Thymus (tissue), 11 donors: ENCODE measurements around the gene MINDY4B. TPM values are rescaled to one million over a fixed set of nuclear protein-coding genes. Genes with fewer than 3 reads are reported as not detected.

Source experiments
- DNase-seq, 9 donors: peaks; one replicate each; pipeline ENCODE4 v3.0.0-alpha.2; 2013; ENCODE audit warnings: low spot score in 9 of 9, low read depth in 6 of 9, missing footprints in 1 of 9
- H3K27ac ChIP-seq, 2 donors: one replicate each; pipeline ENCODE4 v1.5.1; 2013; ENCODE audit warnings: control low read depth in 1 of 2, low read depth in 1 of 2, low read length in 1 of 2, mild to moderate bottlenecking in 1 of 2, moderate library complexity in 1 of 2
- H3K27me3 ChIP-seq, 2 donors: one replicate each; pipeline ENCODE4 v1.5.1; 2013; ENCODE audit warnings: low read length in 1 of 2; ENCODE audit not compliant: control insufficient read depth in 2 of 2, insufficient read depth in 1 of 2
- H3K36me3 ChIP-seq, 2 donors: one replicate each; pipeline ENCODE4 v1.5.1; 2013; ENCODE audit warnings: low read length in 1 of 2, mild to moderate bottlenecking in 1 of 2, moderate library complexity in 1 of 2; ENCODE audit not compliant: control insufficient read depth in 2 of 2, insufficient read depth in 2 of 2
- H3K4me1 ChIP-seq, 2 donors: one replicate each; pipeline ENCODE4 v1.5.1; 2013; ENCODE audit warnings: low read length in 2 of 2; ENCODE audit not compliant: control insufficient read depth in 2 of 2, insufficient read depth in 2 of 2
- H3K4me3 ChIP-seq, 2 donors: one replicate each; pipeline ENCODE4 v1.5.1; 2013; ENCODE audit warnings: low read length in 2 of 2, control low read depth in 1 of 2, mild to moderate bottlenecking in 1 of 2
- H3K9me3 ChIP-seq, 2 donors: one replicate each; pipeline ENCODE4 v1.5.1; 2013; ENCODE audit warnings: low read length in 1 of 2, mild to moderate bottlenecking in 1 of 2; ENCODE audit not compliant: control insufficient read depth in 2 of 2, insufficient read depth in 1 of 2
- WGBS: extraction: QIAGEN DNeasy Blood & Tissue Kit; methylation state at CpG from one replicate; pipeline ENCODE4 v1.1.7; 2013; 5-methylcytosine and 5-hydroxymethylcytosine counted together
- polyA plus RNA-seq: library from polyadenylated mRNA; stranded (reverse); fragments of 200-250 nt; gene quantifications from one replicate; pipeline ENCODE4 v1.2.3, GENCODE V29; 2013
- total RNA-seq: library from RNA; stranded (reverse); fragments of 120-200 nt; gene quantifications from one replicate; pipeline ENCODE4 v1.2.4, GENCODE V29; 2013
- donor health status: healthy.

The MINDY4B gene
- total and polyA plus RNA-seq, 2 donors = 0.19 TPM; not detected in 1

GRCh38 chr3:150889106-150889505, 16.1 kb downstream of the MINDY4B start:
- no peaks in the 10 kb centered on the region for H3K27me3 ChIP-seq
- H3K9me3 ChIP-seq = no peaks in the 10 kb centered on the region
- H3K4me3 ChIP-seq = no peak overlapping the region
- no peak for DNase-seq
- no peaks in the 10 kb centered on the region for H3K4me1 ChIP-seq
- no peaks in the 10 kb centered on the region for H3K36me3 ChIP-seq
- no peak overlapping the region for H3K27ac ChIP-seq
- 84% methylated on average over 6 of the region's 6 CpGs for WGBS

GRCh38 chr3:150887031-150887430, 18.2 kb downstream of the MINDY4B start:
- no peaks in the 10 kb centered on the region for H3K36me3 ChIP-seq
- no peaks in the 10 kb centered on the region for H3K9me3 ChIP-seq
- no peaks in the 10 kb centered on the region for H3K4me1 ChIP-seq
- WGBS = 97% methylated on average over 2 of the region's 2 CpGs
- no peak for DNase-seq
- no peak overlapping the region for H3K27ac ChIP-seq
- H3K4me3 ChIP-seq = no peak overlapping the region
- no peaks in the 10 kb centered on the region for H3K27me3 ChIP-seq

DNA sequence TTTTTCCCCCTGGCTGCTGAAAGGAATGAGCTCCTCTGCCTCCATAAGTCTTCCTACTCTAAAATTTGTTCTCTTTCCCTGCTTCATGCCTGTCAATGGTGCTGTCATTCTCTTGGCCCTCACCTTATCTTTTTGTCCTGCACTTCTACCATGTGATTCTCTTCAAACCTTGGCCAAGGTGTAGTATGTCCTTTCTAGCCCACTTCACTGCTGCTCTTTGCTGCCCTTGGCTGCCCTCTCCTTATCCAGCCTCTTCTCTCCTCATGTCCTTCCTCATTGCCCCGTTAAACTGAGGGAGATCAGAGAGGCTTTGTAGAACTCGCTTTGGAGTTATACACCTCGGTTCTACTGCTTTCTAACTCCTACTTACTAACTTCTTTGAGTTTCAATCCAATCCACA, 19.7 kb downstream of the MINDY4B start:
- WGBS = 83% methylated on average over 3 of the region's 3 CpGs

DNA sequence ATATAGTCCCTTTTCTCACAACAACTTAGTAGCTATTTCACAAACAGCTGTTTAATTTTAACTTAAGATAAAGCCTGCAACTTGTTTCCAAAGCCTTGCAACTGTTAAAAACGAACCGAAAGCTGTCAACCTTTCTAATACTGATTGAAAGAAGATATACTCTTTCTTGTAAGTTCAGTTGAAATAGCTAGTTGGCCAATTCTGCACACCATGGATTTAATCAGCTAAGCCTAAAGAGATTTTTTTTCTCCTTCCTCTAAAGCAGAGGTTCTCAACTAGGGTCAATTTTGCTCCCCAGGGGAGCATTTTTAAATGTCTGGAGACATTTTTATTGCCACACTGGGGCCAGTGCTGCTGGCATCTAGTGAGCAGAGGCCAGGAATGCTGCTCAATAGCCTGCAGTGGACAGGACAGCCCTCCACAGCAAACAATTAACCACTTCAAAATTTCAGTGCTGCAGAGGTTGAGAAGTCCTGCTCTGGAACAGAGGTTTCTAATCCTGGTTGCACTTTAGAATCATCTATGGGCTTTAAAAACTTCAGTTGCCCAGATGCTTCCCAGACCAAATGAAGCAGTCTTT, 26.2 kb downstream of the MINDY4B start:
- Histone ChIP-seq H3K4me3 (no peak overlapping the region), H3K9me3 (no peaks in the 10 kb centered on the region), H3K4me1 (no peaks in the 10 kb centered on the region), H3K27ac (no peak overlapping the region), H3K27me3 (no peaks in the 10 kb centered on the region), H3K36me3 (no peaks in the 10 kb centered on the region)
- no peak for DNase-seq
- 89% methylated on average over 2 of the region's 2 CpGs for WGBS

More for the DNA sequence above, 19.7 kb downstream of the MINDY4B start:
- Histone ChIP-seq H3K9me3 (no peaks in the 10 kb centered on the region), H3K36me3 (no peaks in the 10 kb centered on the region), H3K4me1 (no peaks in the 10 kb centered on the region), H3K27me3 (no peaks in the 10 kb centered on the region), H3K4me3 (no peak overlapping the region), H3K27ac (no peak overlapping the region)
- DNase-seq = no peak

GRCh38 chr3:150878290-150878689, 26.9 kb downstream of the MINDY4B start:
- H3K4me3 ChIP-seq = no peak overlapping the region
- DNase-seq = no peak
- no peaks in the 10 kb centered on the region for H3K4me1 ChIP-seq
- 99% methylated on average over 1 of the region's 1 CpG for WGBS
- no peaks in the 10 kb centered on the region for H3K27me3 ChIP-seq
- no peaks in the 10 kb centered on the region for H3K9me3 ChIP-seq
- no peak overlapping the region for H3K27ac ChIP-seq
- H3K36me3 ChIP-seq = no peaks in the 10 kb centered on the region

DNA sequence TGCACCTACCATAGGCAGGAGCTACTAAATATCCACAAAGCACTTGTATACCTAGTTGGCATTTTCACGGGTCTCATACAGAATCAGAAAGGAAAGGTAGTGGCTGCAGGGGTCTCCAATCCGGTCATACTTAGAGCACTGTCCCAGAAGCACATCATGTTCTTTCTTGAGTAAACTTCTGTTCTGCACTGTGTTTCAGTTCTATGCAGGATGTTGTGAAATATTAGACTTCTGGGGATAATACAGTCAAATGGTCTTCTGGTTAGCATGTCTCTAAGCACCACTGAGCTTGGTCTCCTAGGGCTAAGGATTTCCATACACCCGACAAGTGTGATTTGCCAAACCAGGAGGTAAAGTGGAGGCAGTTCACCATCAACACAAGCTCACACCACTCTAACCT, 27.9 kb downstream of the MINDY4B start:
- Histone ChIP-seq H3K4me3 (no peak overlapping the region), H3K9me3 (no peaks in the 10 kb centered on the region), H3K27me3 (no peaks in the 10 kb centered on the region), H3K27ac (no peak overlapping the region), H3K36me3 (no peaks in the 10 kb centered on the region), H3K4me1 (no peaks in the 10 kb centered on the region)
- 93% methylated on average over 3 of the region's 3 CpGs for WGBS
- DNase-seq = no peak

- no peaks in the 10 kb centered on the region for H3K9me3 ChIP-seq
- WGBS = 96% methylated on average over 6 of the region's 6 CpGs
- DNase-seq = no peak
- H3K4me3 ChIP-seq = no peak overlapping the region
- H3K27me3 ChIP-seq = no peaks in the 10 kb centered on the region
- no peak overlapping the region for H3K27ac ChIP-seq
- no peaks in the 10 kb centered on the region for H3K36me3 ChIP-seq
- no peaks in the 10 kb centered on the region for H3K4me1 ChIP-seq
These were observed 28.5 kb downstream of the MINDY4B start for GRCh38 chr3:150876611-150877265.

DNA sequence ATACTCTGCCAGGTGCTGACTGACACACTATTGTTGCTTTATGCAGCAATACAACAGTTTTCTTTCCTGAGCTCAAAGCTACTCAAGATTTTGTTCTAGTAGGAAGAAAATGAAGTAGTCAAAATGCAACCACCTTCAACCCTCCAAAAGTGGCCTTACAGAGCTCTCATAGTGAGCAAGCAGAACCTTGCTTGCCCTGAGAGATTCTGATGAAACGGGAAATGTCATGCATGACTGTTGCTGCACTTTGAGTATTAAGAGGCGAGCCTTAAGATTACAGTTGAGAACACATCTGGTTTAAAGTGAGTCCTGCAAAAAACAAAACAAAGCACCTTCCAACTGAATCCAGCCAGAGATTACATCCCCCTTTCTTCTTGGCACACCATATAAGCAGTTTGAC, 29.7 kb downstream of the MINDY4B start:
- H3K9me3 ChIP-seq = no peaks in the 10 kb centered on the region
- no peak overlapping the region for H3K4me3 ChIP-seq
- H3K27ac ChIP-seq = no peak overlapping the region
- no peaks in the 10 kb centered on the region for H3K27me3 ChIP-seq
- WGBS = 95% methylated on average over 2 of the region's 2 CpGs
- no peaks in the 10 kb centered on the region for H3K4me1 ChIP-seq
- no peak for DNase-seq
- no peaks in the 10 kb centered on the region for H3K36me3 ChIP-seq

DNA sequence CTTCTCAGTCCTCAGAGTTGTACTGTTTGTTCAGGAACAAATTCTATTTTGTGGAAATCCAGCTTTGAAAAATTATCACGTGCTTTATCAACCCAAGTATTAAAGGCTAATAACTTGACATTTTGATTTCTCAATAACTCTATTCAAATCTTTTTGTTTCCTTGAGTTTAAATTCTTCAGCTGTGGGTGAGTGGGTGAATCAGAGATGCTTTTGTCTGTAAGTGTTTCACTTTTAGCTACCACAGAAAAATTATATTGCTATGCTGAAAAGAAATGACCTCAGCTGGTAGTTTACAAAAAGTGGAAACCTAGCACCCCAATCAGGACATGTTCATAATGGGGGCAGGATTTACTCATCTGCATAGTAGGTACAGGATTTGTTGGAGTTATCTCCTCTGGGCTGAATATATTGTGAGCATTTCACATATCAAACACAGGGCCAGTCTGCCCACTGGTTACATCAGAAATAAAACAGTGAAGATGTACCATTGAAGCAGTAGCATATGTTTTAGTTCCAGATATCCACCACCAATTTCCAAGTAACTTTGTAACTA, 30.5 kb downstream of the MINDY4B start:
- Histone ChIP-seq H3K27ac (no peak overlapping the region), H3K9me3 (no peaks in the 10 kb centered on the region)
- 99% methylated on average over 1 of the region's 1 CpG for WGBS

More for the DNA sequence above, 30.5 kb downstream of the MINDY4B start:
- H3K4me3 ChIP-seq = no peak overlapping the region
- DNase-seq = no peak
- no peaks in the 10 kb centered on the region for H3K36me3 ChIP-seq
- H3K27me3 ChIP-seq = no peaks in the 10 kb centered on the region
- H3K4me1 ChIP-seq = no peaks in the 10 kb centered on the region
